Muscle of back (tissue), 11 donors: ENCODE measurements around the gene ARFIP1. TPM values are rescaled to one million over a fixed set of nuclear protein-coding genes. Genes with fewer than 3 reads are reported as not detected.

ENCODE experiments used
- DNase-seq, 3 donors: peaks; one replicate each; pipeline versions ENCODE4 v3.0.0 to v3.0.0-alpha.2; 2013
- polyA plus RNA-seq, 10 donors: library from polyadenylated mRNA; unstranded; fragments of 120-200 nt; gene quantifications; one replicate each; pipeline ENCODE4 v1.2.1, GENCODE V29; 2013; ENCODE audit not compliant: insufficient read length in 10 of 10

ARFIP1 gene
- polyA plus RNA-seq, 10 donors: 17.3 to 27.0 (median 20.9) TPM

DNA sequence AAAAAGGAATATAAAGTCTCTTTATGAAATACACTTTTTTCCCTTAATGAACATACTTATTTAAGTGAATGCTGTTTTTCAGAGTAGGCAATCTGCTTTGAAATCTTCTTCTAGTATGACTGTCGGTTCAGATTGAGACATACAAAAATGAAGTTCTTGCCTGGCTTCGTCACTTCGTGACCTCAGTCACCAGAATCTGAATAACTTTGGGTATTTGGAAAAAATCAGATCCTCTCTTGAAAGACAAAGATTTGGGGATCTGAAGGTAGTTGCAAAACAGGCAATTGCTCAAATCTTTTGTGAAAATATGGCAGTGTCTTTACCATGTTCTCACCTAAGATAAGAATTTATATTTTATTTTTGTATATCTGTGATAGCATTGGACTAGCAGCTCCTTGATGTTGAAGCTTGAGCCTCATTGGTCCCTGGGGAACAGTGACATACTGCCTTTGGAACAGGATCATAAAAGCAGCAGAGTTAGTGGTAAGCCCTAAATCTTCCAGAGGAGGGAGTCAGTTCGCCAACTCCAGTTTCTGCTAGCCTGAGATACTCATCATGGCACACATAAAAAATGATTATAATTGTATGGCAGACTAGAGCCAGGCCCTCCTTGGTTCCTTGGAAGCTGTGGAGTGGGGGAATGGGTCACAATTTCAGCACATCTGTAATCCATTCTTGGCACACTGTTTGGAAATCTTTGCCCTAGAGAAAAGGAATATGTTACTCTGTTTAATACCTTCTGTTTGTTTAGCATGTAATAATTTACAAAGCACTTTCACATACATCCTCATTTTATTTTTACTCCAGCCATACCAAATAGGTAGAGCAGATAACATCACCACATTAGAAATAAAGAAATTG lies 5.0 kb downstream of the ARFIP1 start:
- peak; percentile 26 to 55 (median 30) for DNase-seq

DNA sequence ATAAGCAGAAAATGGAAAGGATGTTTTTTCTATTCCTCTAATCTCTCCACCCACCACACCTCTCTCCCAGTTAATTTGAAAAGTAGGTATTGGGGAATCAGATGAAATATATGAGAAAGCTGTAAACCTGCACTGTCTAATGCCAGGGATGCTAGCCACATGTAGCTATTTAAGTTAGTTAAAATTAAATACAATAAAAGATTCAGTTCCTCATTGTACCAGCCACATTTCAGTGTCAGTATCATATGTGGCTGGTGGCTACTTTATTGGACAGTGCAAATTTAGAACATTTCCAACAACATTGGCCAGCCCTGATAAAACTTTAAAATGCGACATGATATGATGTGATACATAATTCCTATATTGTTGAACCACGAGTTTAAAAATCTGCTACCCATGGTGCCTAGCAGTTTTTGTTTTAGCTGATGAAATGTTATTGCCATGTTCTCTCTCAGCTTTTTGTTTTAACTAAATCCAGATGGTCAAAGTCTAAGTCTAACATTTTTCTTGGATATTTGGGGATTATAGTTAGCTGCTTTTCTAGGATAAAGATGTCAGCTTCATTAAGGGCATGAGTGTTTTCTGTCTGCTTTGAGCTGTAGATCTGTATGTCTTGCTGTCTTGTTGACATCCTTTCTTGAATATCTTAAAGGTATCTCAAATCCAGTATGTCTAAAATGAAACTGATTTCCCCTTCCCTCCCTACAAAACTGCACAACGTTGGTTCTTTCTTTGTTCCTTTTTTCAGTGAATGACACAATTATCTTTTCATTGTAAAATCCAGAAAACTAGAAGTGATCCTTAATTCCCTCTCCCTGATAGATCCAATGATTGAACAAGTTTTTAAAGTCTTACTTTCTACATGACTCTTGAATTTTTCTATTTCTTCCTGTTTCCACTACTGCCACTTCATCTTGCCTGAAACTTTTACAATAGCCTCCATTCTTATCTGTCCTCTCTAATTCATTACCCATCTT lies 6.2 kb downstream of the ARFIP1 start:
- DNase-seq: no peak

DNA sequence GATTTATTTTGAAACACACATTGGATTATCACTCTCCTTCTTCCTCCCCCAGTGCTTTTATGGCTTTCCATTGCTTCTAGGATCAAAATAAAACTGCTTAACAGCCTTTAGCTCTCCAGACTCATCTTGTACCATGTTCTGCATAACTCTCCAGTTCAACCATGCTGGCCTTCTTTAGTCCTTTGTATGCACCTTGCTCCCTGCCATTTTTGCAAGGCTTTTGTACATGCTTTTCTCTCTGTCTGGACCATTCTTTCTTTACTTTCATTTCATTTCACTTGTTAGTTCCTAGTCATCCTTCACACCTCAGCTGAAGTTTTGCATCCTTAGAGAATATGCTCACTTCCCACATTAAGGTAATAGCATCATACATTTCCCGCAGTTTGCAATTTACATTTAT lies 6.9 kb downstream of the ARFIP1 start:
- no peak for DNase-seq

DNA sequence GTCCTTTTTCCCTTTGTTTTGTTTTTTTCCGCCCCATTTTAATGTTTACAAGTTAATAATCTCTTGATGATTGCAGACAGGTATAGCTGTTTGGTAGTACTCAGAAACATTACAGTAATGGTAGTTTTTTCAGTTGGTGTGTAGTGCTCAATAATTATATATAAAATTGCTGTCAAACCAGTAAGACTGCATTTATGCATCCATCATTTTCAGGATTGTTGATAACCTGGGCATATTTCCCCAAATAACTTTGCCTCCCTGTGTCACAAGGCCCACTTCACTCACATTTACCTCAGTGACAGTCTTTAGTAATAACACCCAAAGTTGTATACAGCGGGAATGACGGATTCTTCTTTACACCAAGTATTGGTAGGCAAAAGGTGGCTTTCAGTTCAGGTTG lies 16.1 kb downstream of the ARFIP1 start:
- no peak for DNase-seq

DNA sequence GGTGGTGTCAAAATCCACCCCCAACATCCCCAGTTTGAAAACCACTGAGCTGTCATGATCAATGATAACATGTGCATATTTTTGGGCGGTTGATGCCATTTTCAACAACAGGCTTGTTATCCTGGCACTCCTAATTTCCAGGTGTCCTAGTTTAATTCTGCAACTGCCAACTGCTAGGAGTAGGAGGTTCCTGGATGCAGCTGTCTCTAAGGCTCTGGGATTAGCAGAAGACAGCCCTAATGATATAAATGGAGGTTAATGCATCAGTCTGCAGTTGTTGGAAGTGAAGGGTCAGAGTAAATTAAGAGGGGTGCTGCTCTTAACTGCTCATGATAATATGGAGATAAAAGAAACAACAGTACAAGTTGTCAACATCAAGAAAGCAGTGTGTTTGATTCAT lies 23.8 kb downstream of the ARFIP1 start:
- peak in 1 of 3 donors; percentile 7 for DNase-seq

DNA sequence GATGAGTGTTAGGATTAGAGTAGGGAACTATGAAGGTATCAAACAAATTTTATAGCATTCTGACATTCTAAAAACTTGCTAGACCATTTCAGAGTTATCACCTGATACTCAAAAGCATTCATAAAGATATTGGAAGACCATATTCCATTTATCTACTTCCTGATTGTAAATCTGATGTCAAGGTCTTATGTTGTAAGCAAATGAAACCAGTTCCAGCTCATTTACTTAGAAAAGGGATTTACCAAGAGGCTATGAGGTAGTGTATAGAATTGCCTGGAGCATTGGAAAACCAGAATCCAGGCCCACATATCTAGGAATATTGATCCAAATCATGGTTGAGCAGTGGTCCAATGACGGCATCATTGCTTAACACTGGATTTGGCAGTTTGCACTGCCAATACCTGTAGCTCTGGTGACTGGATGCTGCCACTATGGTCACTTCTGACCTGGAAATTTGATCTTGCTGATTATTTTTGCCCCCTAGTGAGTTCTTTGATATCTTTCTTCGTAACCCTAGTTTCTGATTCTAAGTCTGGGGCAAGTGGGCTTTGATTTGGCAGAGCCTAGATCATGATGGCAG lies 25.4 kb downstream of the ARFIP1 start:
- DNase-seq: no peak

DNA sequence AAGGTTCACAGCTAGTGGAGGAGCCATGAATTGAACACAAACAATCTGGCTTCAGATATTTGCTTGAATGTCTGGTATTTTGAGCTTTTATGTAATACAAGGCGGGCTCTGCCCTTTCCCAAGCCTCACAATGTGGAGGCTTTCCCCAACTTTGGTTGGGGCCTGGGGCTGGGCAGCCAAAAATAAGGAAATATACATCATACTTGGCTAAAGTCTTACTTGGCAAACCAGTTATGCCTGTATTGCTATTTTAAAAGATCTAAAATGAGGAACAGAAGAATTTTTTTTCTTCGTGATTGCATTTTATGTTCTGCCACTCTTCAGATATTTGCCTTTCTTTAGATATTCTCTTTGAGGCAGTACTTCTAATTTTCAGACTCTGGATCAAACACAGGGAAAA lies 26.1 kb downstream of the ARFIP1 start:
- no peak for DNase-seq

DNA sequence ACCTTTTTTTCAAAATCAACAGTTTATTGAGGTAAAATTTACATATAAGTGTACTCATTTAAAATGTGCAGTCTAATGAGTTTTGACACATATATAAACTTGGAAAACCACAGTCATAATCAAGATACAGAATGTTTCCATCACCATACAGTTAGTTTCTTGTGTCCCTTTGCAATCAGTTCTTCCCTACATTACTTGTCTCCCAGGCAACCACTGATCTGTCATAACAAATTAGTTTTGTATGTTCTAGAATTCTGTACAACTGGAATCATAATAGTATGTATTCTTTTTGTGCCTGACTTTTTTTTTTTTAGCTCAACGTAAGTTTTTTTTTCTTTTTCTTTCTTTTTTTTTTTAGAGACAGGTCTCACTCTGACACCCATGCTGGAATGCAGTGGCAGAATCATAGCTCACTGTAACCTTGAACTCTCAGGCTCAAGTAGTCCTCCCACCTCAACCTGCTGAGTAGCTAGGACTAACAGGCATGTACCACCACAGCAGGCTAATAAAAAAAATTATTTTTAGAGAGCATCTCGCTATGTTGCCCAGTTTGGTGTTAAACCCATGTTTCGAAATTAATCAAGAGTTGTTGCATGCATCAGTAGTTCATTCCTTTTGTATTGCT lies 26.9 kb downstream of the ARFIP1 start:
- no peak for DNase-seq

DNA sequence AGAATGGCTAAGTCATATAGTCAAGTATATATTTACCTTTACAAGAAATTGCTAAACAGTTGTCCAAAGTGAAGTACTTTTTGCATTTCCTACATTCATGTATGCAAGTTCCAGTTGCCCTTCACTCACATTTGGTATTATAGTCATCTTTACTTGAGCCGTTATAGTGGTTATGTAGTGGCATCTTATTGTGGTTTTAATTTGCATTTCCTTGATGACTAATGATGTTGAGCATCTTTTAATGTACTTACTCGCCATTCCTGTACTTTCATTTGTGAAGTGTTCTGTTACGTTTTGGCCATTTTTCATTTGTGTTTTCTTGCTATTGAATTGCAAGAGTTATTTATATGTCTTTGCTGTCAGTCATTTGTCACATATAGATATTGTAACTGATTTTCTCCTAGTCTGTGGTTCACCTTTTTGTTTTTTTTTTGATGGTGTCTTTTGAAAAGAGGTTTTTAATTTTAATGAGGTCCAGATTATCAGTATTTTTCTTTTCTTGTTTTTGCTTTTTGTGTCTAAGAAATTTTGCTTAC lies 27.6 kb downstream of the ARFIP1 start:
- DNase-seq: peak in 1 of 3 donors; percentile 27

DNA sequence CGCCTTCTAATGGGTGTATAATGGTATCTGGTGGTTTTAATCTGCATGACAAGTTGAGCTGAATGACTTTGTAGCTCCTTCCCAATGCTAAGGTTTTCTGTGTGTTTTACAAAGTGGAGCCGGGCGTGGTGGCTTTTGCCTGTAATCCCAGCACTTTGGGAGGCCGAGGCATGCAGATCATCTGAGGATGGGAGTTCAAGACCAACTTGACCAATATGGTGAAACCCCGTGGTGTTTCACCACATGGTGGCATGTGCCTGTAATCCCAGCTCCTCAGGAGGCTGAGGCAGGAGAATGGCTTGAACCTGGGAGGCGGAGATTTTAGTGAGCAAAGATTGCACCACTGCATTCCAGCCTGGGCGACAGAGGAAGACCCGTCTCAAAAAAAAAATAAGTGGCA lies 28.9 kb downstream of the ARFIP1 start:
- DNase-seq: no peak

DNA sequence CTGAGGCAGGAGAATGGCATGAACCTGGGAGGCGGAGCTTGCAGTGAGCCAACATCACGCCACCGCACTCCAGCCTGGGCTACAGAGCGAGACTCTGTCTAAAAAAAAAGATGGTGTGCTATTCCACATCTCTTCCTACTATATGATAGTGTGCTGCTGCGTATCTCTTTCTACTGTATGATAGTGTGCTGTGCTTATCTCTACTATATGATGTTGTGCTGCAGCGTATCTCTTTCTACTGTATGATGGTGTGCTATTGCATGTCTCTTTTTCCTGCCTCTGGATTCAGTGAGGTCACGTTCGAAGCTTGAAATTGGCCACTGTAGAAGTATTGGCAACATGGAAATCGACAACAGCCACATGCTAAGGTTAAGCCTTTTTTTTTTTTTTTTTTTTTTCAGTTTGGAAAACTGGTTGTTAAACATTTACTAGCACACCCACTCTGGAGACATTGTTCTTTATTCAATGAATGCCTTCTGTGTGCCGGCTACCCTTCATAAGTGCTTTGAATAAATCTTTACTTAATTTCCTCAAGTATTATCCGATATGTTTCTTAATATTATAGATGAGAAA lies 31.0 kb downstream of the ARFIP1 start:
- DNase-seq: no peak

DNA sequence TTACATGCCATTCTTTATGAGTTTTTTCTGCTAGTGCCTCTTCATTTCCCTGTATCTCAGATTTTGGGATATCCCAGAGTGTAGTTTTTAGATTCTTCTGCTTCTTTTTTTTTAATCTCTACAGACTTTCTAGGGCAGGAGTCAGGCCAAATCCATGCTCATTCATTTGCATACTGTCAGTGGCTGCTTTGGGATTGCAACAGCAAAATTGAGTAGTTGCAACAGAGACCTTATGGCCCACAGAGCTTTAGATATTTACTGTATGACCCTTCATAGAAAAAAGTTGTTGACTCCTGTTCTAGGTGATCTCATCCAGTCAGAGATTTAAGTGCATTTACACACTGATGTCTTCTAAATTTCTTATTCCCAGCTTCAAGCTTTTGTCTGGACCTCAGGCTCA lies 35.3 kb downstream of the ARFIP1 start:
- DNase-seq: no peak

DNA sequence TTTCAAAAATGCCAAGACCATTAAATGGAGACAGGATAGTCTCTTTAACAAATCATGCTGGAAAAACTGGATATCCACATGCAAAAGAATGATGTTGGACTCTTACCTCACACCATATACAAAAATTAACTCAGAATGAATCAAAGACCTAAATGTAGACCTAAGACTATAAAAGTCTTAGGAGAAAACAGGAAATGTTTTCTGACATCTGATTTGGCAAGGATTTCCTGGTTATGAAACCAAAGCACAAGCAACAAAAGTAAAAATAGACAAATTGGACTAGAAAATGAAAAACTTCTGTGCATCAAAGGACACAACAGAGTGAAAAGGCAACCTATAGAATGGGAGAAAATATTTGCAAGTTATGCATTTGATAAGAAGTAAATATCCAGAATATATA lies 37.6 kb downstream of the ARFIP1 start:
- no peak for DNase-seq

DNA sequence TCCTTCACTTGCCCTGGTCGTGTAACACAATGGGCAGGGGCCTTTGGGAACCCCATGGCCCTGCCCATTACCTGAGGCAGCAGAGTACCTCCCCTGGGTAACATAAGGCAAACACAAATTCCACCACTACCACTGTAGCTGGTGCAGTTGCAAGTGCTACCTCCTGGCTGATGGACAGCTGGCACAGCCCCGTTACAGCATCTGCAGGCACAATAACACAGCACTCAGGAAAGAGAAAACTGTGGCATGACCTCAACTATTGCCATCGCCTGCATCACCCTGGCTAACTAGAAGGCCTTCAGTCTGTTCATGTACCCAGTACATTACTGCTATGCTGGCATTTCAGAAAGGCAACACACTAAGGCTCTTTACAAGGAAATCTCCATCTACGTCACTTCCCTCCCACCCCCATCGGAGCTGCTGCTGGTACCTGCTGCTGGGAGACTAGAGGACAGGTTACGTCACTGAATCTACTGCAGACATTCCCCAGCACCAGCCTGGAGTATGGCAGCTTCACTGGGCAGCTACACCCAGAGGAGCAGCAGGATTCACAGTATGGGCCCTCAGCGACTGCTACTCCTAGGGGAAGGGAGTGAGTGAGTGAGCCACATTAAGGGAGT lies 39.4 kb downstream of the ARFIP1 start:
- DNase-seq: no peak

DNA sequence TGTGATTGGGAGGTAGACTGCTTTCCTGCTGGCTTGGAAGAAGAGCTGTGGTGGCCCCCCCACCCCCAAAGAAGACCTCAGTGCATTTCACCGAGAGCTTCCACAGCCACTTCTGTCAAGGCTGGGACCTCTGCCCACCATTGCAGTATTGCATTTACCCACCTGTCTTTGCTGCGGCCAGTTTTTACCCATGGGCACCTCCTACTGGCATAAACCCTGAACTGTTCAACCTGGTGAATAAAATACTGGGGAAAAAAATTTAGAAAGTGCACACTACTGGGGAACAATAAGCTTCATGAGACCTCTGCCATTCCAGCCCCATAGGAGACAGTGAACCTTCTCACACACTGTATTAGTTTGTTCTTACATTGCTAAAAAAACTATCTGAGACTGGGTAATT lies 40.3 kb downstream of the ARFIP1 start:
- no peak for DNase-seq

DNA sequence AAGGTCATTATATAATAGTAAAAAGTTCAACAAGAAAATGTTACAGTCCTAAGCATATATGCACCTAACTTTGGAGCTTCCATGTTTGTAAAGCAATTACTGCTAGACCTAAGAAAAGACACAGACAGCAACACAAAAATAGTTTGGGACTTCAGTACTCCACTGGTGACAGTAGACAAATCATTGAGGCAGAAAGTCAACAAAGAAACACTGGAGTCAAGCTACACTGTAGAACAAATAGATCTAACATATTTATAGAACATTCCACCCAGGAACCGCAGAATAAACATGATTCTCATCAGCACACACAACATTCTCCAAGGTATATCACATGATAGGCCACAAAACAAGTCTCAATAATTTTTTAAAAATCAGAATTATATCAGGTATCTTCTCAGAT lies 42.6 kb downstream of the ARFIP1 start:
- DNase-seq: no peak

DNA sequence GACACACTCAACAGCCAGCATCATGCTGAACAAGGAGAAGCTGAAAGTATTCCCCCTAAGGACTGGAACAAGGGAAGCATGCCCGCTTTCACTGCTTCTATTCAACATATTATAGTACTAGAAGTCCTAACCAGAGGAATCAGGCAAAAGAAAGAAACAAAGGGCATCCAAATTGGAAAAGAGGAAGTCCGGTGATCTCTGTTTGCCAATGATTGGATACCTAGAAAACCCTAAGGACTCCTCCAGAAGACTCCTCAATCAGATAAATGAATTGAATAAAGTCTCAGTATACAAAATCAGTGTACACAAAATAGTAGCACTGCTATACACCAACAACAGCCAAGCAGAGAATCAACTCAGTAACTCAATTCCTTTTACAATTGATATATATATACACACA lies 44.8 kb downstream of the ARFIP1 start:
- no peak for DNase-seq

DNA sequence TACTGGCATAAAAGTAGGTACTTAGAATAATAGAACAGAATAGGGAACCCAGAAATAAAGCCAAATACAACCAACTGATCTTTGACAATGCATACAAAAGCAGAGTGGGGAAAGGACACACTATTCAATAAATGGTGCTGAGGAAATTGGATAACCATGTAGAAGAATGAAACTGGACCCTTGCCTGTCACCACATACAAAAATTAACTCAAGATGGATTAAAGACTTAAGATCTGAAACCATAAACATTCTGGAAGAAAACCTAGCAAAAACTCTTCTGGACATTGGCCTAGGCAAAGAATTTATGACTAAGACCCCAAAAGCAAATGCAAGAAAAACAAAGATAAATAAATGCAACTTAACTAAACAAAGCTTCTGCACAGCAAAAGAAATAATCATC lies 45.6 kb downstream of the ARFIP1 start:
- DNase-seq: no peak

DNA sequence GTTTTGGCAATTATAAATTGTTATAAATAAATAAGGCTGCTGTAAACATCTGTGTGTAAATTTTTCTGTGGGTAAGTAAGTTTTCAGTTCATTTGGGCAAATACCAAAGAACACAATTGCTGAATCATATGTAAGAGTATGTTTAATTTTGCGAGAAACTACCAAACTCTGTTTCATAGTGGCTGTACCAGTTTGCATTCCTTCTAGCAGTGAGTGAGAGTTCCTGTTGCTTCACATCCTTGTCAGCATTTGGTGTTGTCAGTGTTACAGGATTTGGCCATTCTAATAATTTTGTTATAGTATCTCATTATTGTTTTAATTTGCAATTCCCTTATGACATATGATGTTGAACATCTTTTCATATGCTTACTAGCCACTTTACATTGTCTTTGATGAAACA lies 48.4 kb downstream of the ARFIP1 start:
- no peak for DNase-seq

DNA sequence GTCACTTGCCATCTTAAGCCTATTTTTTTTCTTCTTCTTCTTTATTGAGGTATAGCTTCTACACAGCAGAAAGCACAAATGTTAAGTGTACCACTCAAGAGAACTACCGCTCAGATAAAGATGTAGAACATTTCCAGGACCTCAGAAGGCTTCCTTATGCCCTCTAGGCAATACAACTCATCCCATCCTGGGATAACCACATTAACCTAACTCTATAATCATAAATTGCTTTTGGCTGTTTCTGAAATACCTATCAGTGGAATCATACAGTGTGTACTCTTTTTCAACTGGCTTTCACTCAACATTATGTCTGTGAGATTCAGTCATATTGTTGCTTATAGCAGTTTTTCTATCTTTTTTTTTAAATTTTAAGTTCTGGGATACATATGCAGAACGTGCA lies 51.7 kb downstream of the ARFIP1 start:
- no peak for DNase-seq

DNA sequence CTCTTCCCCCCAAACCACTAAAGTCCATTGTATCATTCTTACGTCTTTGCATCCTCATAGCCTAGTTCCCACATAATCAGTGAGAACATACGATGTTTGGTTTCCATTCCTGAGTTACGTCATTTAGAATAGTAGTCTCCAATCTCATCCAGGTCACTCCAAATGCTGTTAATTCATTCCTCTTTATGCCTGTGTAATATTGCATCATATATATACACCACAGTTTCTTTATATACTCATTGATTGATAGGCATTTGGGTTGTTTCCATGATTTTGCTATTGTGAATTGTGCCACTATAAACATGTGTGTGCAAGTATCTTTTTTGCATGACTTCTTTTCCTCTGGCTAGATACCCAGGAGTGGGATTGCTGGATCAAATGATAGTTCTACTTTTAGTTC lies 57.2 kb downstream of the ARFIP1 start:
- no peak for DNase-seq
